Esophagus (tissue), 2 donors: ENCODE results near the gene SLC16A7. TPM values are rescaled to one million over a fixed set of nuclear protein-coding genes. Genes with fewer than 3 reads are reported as not detected.

ENCODE experiments used
- H3K27ac ChIP-seq, 2 donors: one replicate each; pipeline ENCODE4 v1.5.1; 2013; ENCODE audit warnings: low read depth in 2 of 2, mild to moderate bottlenecking in 2 of 2, inconsistent platforms in 1 of 2, low read length in 1 of 2, moderate library complexity in 1 of 2
- H3K27me3 ChIP-seq, 2 donors: one replicate each; pipeline ENCODE4 v1.6.1; 2013; ENCODE audit warnings: low read length in 2 of 2, control low read depth in 1 of 2, mild to moderate bottlenecking in 1 of 2; ENCODE audit not compliant: insufficient read depth in 2 of 2, control insufficient read depth in 1 of 2
- H3K36me3 ChIP-seq, 2 donors: one replicate each; pipeline ENCODE4 v1.6.1; 2013; ENCODE audit warnings: low read length in 1 of 2; ENCODE audit not compliant: control insufficient read depth in 2 of 2, insufficient read depth in 2 of 2
- H3K4me1 ChIP-seq, 2 donors: one replicate each; pipeline ENCODE4 v1.6.1; 2013; ENCODE audit warnings: low read length in 1 of 2; ENCODE audit not compliant: control insufficient read depth in 2 of 2, insufficient read depth in 2 of 2
- H3K4me3 ChIP-seq, 2 donors: one replicate each; pipeline ENCODE4 v1.5.1; 2013; ENCODE audit warnings: low read length in 2 of 2, mild to moderate bottlenecking in 2 of 2, low read depth in 1 of 2, moderate library complexity in 1 of 2
- H3K9me3 ChIP-seq, 2 donors: one replicate each; pipeline ENCODE4 v1.6.1; 2013; ENCODE audit warnings: mild to moderate bottlenecking in 2 of 2, low read depth in 1 of 2, low read length in 1 of 2, moderate library complexity in 1 of 2; ENCODE audit not compliant: control insufficient read depth in 2 of 2, insufficient read depth in 1 of 2
- WGBS, 2 donors: extraction: QIAGEN DNeasy Blood & Tissue Kit; methylation state at CpG; one replicate each; pipeline ENCODE4 v1.1.7; 2013; 5-methylcytosine and 5-hydroxymethylcytosine counted together
- polyA plus RNA-seq, 2 donors: library from polyadenylated mRNA; stranded (reverse); fragments of 200-250 nt; gene quantifications; one replicate each; pipeline ENCODE4 v1.2.3, GENCODE V29; 2013
- donor health status: healthy with polysubstance abuse.
- donor health status: Bipolar disorder and iron deficiency.

The SLC16A7 gene
- polyA plus RNA-seq, 2 donors: 3.8 to 6.9 TPM

DNA sequence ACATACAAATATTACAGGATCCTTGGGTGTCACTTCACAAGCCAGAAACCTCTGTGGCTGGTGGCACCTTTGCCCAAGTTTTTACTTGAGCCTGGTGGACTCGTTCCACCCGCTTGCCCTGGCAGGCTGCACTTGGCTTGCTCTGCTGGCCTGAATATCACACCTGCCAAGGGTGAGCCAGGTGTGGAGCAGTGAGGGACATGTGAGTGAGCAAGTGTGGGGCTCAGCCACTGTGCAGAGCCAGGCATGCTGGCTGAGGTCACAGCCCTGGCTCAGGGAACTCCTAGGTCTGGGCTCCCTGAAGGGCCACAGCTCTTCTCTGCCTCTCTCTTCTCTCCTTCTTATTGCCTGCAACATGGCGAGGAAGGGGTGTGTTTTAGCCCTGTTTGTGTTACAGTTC, 82.0 kb downstream of the SLC16A7 start:
- no peak overlapping the region for H3K4me3 ChIP-seq

DNA sequence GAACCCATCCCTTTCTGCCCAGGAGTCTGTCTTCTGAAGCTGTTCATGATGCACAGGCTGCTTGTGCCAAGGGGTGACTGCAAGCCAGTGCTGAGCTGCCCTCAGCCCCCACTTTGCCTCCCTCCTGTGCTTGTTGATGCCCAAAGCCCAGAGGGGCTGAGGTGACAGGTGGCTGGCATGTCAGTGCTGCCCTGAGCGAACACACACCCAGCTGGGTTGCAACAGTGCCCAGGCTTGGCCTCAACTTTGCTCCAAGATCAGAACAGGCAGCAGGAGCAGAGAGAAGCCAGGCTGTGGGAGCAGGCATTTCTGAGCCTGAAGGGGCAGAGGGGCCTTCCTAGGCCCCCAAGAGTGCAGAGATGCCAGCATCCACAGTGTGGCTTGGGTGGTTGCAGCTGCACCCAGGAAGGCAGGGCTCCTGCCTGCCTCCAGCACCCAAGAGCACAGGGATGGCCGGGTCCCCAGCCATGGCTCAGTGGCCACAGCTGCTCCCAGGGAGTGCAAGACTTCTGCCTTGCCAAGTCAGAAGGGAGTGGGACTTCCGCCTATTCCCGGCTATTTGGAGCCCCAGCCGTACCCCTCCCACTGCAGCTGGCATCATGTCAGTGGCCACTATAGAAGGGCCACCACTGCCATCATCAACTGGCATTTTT, 83.1 kb downstream of the SLC16A7 start:
- Histone ChIP-seq H3K4me3 (no peak overlapping the region), H3K36me3 (peaks cover 0 to 3% of the 10 kb centered on the region in 2 donors), H3K27ac (no peak overlapping the region), H3K27me3 (no peaks in the 10 kb centered on the region), H3K4me1 (peaks cover 0 to 9% of the 10 kb centered on the region in 2 donors), H3K9me3 (no peaks in the 10 kb centered on the region)
- 92 to 97% methylated on average over 3 to 5 of the region's 5 CpGs for WGBS, 2 donors

More for the DNA sequence above, 82.0 kb downstream of the SLC16A7 start:
- Histone ChIP-seq H3K27me3 (no peaks in the 10 kb centered on the region), H3K9me3 (no peaks in the 10 kb centered on the region), H3K27ac (peak overlapping the region in 1 of 2 donors; percentile 27), H3K4me1 (peaks cover 0 to 9% of the 10 kb centered on the region in 2 donors), H3K36me3 (peaks cover 0 to 3% of the 10 kb centered on the region in 2 donors)
- 71 to 73% methylated on average over 3 of the region's 3 CpGs for WGBS, 2 donors

DNA sequence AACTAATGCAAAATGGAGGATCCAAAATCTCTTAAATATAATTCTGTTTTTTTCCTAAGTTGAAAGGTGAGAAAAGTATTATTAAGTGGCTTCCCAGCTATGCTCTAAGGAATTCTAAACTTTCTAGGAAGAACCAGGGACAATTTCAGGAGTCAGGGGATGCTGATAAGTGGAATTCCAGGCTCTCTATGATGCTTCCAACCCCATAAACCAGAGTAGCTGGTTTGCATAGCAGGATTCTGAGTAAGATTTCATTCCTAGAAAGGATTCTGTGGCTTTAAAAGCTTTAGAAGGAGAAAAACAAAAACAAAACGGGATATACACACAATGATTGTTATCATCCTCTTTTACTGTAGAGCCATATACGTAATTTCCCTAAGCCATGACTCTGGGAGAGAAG, 93.9 kb downstream of the SLC16A7 start:
- Histone ChIP-seq H3K4me3 (no peak overlapping the region), H3K4me1 (no peaks in the 10 kb centered on the region), H3K36me3 (no peaks in the 10 kb centered on the region), H3K9me3 (no peaks in the 10 kb centered on the region), H3K27me3 (no peaks in the 10 kb centered on the region), H3K27ac (no peak overlapping the region)
- WGBS, 2 donors: 85 to 90% methylated on average over 2 of the region's 2 CpGs

DNA sequence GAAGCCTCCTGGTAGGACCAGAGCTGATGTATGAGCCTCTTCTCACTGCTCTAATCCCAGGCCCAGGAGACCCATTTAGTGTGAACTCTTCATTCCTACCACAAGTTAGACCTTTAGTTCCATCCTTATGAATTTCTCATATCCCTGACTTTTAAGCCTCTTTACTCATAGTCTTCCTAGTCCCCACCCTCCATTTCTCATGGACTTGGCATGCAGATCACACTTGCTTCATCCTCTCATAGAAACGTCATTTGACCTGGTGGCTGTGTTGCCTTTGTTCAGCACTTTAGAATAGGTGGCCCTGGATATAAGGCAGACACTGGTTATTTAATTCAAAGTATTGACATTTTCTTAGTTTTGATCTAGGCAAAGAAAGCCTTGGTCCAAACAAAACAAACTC, 99.5 kb downstream of the SLC16A7 start:
- Histone ChIP-seq H3K4me3 (no peak overlapping the region), H3K27me3 (no peaks in the 10 kb centered on the region), H3K36me3 (no peaks in the 10 kb centered on the region), H3K4me1 (no peaks in the 10 kb centered on the region), H3K27ac (no peak overlapping the region), H3K9me3 (no peaks in the 10 kb centered on the region)
- WGBS, 2 donors: 43 to 54% methylated on average over 1 of the region's 1 CpG

DNA sequence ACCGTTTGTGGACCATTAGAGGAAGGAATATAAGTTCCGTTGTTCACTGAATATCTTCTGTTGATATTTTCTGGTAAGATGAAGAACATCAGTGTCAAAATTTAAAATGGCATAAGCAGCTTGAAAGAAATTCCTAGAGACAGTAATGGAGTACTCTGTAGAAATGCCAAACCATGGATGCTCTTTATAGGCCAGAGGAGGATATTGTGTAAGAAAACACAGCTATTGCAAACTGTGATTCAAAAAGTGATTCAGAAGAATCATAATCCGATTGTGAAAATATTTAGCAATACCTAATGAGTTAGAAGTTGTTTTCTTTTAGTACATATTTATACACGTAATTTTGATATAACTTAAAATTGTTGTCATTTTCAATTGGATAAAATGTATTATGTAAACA, 102.8 kb downstream of the SLC16A7 start:
- H3K36me3 ChIP-seq: no peaks in the 10 kb centered on the region
- WGBS, 2 donors: 68 to 73% methylated on average over 4 of the region's 4 CpGs
- H3K27ac ChIP-seq: no peak overlapping the region
- H3K27me3 ChIP-seq: no peaks in the 10 kb centered on the region
- H3K9me3 ChIP-seq: no peaks in the 10 kb centered on the region
- no peak overlapping the region for H3K4me3 ChIP-seq
- H3K4me1 ChIP-seq: no peaks in the 10 kb centered on the region

DNA sequence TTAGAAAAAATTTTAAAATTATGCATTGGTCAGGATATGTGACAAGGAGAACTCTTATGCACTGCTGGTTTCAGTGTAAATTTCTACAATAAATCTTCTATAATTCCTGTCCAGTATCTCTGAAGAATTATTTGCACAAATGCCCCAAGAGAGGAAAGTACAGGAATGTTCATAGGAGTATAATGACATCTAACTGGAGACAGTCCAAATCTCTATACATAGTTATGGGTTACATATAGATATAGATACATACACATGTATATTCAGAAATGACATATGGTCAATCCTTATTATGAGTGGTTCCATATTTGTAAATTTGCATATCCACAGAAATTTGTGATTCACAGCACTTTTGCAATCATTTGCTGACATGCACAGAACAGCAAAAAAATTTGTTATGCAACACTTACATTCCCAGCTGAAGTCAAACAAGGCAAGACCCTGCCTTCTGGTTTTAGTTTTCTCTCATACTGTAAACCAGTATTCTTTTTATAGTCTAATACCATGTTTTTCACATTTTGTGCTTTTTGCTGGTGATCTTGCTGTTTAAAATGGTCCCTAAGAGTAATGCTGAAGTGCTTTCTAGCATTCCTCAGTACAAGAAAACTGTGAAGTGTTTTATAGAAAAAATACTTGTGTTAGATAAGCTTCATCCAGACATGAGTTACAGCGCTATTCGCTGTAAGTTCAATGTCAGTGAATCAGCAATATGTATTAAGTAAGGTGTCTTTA, 103.8 kb downstream of the SLC16A7 start:
- no peak overlapping the region for H3K27ac ChIP-seq
- 74 to 93% methylated on average over 2 of the region's 2 CpGs for WGBS, 2 donors
- no peaks in the 10 kb centered on the region for H3K9me3 ChIP-seq
- H3K36me3 ChIP-seq: no peaks in the 10 kb centered on the region
- H3K4me1 ChIP-seq: no peaks in the 10 kb centered on the region
- no peak overlapping the region for H3K4me3 ChIP-seq
- H3K27me3 ChIP-seq: no peaks in the 10 kb centered on the region

DNA sequence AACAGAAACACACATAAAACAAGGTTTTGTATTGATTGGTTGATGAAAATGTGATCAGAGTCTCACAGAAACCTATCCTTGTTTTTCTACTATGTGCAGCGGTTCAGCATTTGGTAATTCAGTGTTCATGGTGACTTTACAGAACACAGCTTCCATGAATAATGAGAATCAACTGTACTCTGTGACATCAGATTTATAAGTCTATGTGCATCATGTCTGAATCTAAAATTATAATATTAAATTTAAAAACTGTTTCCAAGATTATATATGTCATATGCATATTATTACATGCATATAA, 104.3 kb downstream of the SLC16A7 start:
- WGBS, 2 donors: 94 to 95% methylated on average over 1 of the region's 1 CpG
- no peak overlapping the region for H3K27ac ChIP-seq
- no peaks in the 10 kb centered on the region for H3K27me3 ChIP-seq
- H3K4me1 ChIP-seq: no peaks in the 10 kb centered on the region
- H3K36me3 ChIP-seq: no peaks in the 10 kb centered on the region
- no peaks in the 10 kb centered on the region for H3K9me3 ChIP-seq
- no peak overlapping the region for H3K4me3 ChIP-seq

DNA sequence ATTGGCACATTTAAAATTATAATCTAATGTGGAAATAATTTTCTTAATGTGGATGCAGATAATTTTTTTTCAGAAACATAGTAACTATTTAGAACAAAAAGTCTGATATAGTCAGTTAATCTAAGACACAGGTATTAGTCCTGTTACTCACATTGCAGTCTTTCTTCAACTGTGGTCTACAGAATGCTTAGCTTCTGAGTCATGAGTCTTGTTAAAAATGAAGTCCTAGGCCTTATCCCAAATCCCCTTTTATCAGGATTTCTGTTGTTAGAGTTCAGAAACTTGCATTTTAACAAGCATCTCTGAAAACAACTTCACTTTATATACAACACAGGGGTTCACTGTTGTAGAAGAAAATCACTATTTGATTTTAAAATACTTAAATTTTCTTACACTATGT, 112.2 kb downstream of the SLC16A7 start:
- no peak overlapping the region for H3K27ac ChIP-seq
- H3K4me1 ChIP-seq: no peaks in the 10 kb centered on the region

DNA sequence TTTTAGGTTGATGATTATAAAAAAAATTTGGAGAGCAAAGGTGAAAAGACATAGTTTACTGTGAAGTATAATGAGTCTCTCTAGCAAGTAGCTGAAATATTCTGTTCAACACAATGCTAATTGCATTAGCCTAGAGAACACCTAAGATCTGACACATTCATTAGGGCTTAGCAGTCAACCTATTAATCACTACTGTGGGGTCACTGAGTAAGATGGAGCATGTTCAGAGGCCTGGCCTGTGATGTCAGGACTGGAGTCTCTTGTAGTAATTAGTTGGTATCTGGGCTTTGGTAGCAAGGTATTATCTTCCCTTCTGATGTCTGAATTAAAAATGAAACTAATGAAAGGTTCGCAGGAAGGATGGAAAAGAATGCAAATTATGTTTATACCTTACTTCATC, 112.7 kb downstream of the SLC16A7 start:
- Histone ChIP-seq H3K36me3 (no peaks in the 10 kb centered on the region), H3K4me3 (no peak overlapping the region), H3K9me3 (no peaks in the 10 kb centered on the region), H3K27me3 (no peaks in the 10 kb centered on the region), H3K4me1 (no peaks in the 10 kb centered on the region), H3K27ac (no peak overlapping the region)
- WGBS, 2 donors: 89 to 100% methylated on average over 1 of the region's 1 CpG

More for the DNA sequence above, 112.2 kb downstream of the SLC16A7 start:
- H3K27me3 ChIP-seq: no peaks in the 10 kb centered on the region
- H3K36me3 ChIP-seq: no peaks in the 10 kb centered on the region
- no peak overlapping the region for H3K4me3 ChIP-seq
- H3K9me3 ChIP-seq: no peaks in the 10 kb centered on the region
